Naive B cell (primary cell): ENCODE results near the gene CBS. TPM values are rescaled to one million over a fixed set of nuclear protein-coding genes. Genes with fewer than 3 reads are reported as not detected.
A peak's percentile ranks its signal among the peaks of the same experiment; 100 is the strongest.
"Not testable (repeated sequence)": the region's sequence is repeated elsewhere in the genome, so short reads cannot be mapped to it uniquely, and the experiment has no call there.

Source experiments
- ATAC-seq, 2 donors: fragments of 150-1000 bp; cut with Tn5 transposase; 2 replicates each; pipeline ENCODE4 v1.10.0; 2021; ENCODE audit warnings: low read depth in 2 of 2, mild to moderate bottlenecking in 2 of 2, moderate library complexity in 2 of 2
- DNase-seq: peaks from one replicate; pipeline ENCODE4 v3.0.0; 2022
- H3K27ac Mint-ChIP-seq, 6 donors: one replicate each; pipeline ENCODE4 v1.8.0; 2020 to 2022; ENCODE audit warnings: mild to moderate bottlenecking in 6 of 6, mixed read lengths in 6 of 6, moderate library complexity in 5 of 6, inconsistent platforms in 2 of 6
- H3K27me3 Mint-ChIP-seq, 3 donors: one replicate each; pipeline ENCODE4 v1.8.0; 2021 to 2022; ENCODE audit warnings: mixed read lengths in 3 of 3, mild to moderate bottlenecking in 1 of 3
- H3K36me3 Mint-ChIP-seq, 2 donors: one replicate each; pipeline ENCODE4 v1.8.0; 2020 to 2022; ENCODE audit warnings: mixed read lengths in 2 of 2, inconsistent platforms in 1 of 2, mild to moderate bottlenecking in 1 of 2
- H3K4me1 Mint-ChIP-seq, 3 donors: one replicate each; pipeline ENCODE4 v1.8.0; 2020 to 2022; ENCODE audit warnings: mixed read lengths in 3 of 3, inconsistent platforms in 1 of 3, mild to moderate bottlenecking in 1 of 3, moderate library complexity in 1 of 3
- H3K4me3 Mint-ChIP-seq, 8 donors: one replicate each; pipeline ENCODE4 v1.8.0; 2020 to 2022; ENCODE audit warnings: mild to moderate bottlenecking in 8 of 8, mixed read lengths in 8 of 8, moderate library complexity in 8 of 8, inconsistent platforms in 2 of 8
- H3K9me3 Mint-ChIP-seq, 7 donors: one replicate each; pipeline ENCODE4 v1.8.0; 2020 to 2022; ENCODE audit warnings: mixed read lengths in 7 of 7, mild to moderate bottlenecking in 5 of 7, inconsistent platforms in 2 of 7, moderate library complexity in 1 of 7
- polyA plus RNA-seq, 6 donors: library from polyadenylated mRNA; unstranded; fragments of 300-500 nt; fragmentation: Illumina TruSeq; gene quantifications; one replicate each; pipeline ENCODE4 v1.2.3, GENCODE V29; 2021; ENCODE audit warnings: low read depth in 6 of 6

CBS gene
- polyA plus RNA-seq, 6 donors from 2014 or later: 0.17 TPM; not detected in 5

GRCh38 chr21:43006874-43007208 lies 68.8 kb downstream of the CBS start:
- DNase-seq (no peak), ATAC-seq (no peak)
- peaks cover 13 to 20% of the 10 kb centered on the region in 2 donors for H3K36me3 Mint-ChIP-seq
- no peak overlapping the region for H3K27ac Mint-ChIP-seq
- no peaks in the 10 kb centered on the region for H3K27me3 Mint-ChIP-seq
- no peaks in the 10 kb centered on the region for H3K4me1 Mint-ChIP-seq
- H3K9me3 Mint-ChIP-seq: no peaks in the 10 kb centered on the region
- H3K4me3 Mint-ChIP-seq: no peak overlapping the region

DNA sequence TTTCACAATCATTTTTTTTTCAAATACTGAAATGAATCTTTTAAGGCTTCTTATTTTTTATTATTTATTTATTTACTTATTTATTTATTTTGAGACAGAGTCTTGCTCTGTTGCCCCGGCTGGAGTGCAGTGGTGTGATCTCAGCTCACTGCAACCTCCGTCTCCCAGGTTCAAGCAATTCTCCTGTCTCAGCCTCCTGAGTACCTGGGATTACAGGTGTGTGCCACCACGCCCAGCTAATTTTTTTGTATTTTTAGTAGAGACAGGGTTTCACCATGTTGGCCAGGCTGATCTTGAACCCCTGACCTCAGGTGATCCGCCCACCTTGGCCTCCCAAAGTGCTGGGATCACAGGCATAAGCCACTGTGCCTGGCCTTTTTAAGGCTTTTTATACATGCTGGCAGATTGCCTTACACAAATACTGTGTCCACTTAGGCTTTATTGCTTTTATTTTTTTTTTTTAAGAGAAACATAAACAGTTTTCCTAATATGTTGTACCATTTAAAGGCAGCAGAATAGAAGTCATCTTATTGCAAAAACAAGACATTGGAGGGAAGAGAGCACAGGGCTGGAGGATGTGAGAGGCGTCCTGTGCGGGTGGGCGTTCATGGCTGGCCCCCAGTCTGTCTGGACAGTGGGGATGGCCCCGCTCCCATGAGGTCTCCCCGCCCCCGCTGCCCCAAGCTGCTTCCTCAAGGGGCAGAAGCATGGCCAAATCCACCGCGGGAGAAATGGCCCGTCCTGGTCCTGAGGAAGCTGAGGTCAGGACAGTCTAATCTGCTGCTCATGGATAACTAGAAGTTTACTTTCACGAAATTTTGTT lies 69.4 kb downstream of the CBS start:
- not testable (repeated sequence) for DNase-seq, H3K27ac Mint-ChIP-seq, H3K4me3 Mint-ChIP-seq, H3K27me3 Mint-ChIP-seq, ATAC-seq, H3K4me1 Mint-ChIP-seq, H3K9me3 Mint-ChIP-seq
- peaks cover 13 to 20% of the 10 kb centered on the region in 2 donors for H3K36me3 Mint-ChIP-seq

DNA sequence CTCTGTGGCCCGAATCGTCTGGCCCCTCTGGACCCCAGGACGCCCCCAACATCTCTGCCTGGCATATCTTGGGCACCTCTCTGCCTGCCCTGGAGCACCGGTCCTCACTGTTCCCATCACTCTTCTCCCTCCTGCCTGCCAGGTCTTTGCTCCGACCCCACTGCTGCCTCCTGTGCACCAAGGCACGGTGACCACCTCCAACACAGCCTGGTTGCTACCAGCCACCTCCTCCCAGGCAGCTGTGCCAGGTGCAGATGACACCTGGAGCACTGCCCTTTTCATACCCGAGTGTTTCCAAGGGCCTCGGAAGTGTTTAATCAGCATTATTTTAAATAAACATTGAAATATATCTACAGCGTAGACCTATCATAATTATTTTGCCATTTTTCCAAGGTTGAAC lies 70.0 kb downstream of the CBS start:
- Mint-ChIP-seq H3K27me3 (no peaks in the 10 kb centered on the region), H3K4me1 (peaks cover 0 to 2% (median 0%) of the 10 kb centered on the region in 3 donors), H3K36me3 (peaks cover 13 to 20% of the 10 kb centered on the region in 2 donors), H3K27ac (no peak overlapping the region), H3K9me3 (peaks cover 0 to 4% (median 2%) of the 10 kb centered on the region in 7 donors), H3K4me3 (no peak overlapping the region)
- DNase-seq: no peak
- no peak for ATAC-seq

DNA sequence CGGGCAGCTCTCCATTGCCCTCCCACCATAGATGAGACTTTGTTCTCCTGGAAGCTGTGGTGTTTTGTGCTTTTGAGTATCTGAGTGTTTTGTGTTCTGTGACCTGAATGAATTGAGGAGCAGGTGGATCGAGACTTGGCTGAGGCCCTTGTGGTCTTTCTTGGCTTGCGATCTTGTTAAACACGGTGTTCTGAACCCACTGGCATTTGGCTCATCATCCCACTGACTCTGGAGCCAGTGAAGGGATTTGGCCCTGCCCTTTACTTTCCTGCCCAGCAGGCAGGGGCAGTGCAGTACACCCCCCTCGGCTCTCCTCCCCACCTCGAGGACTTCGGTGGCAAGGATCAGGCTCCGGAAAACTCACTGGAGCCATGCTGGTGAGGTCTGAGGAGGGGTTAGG lies 70.7 kb downstream of the CBS start:
- H3K9me3 Mint-ChIP-seq: peaks cover 3 to 10% (median 6%) of the 10 kb centered on the region in 7 donors
- H3K4me1 Mint-ChIP-seq: peaks cover 0 to 4% (median 2%) of the 10 kb centered on the region in 3 donors
- peak overlapping the region in 1 of 6 donors; percentile 28 for H3K27ac Mint-ChIP-seq
- DNase-seq (no peak), ATAC-seq (no peak)
- H3K27me3 Mint-ChIP-seq: no peaks in the 10 kb centered on the region
- H3K36me3 Mint-ChIP-seq: peaks cover 20 to 23% of the 10 kb centered on the region in 2 donors
- no peak overlapping the region for H3K4me3 Mint-ChIP-seq

Other genes with a start within 250 kb of the CBS start
- 10 to 100 TPM in 4 of 6 donors, 1 to 10 TPM in 2; 8.7 to 18.4 (median 10.5) TPM for gene WDR4, start 196.3 kb downstream of the CBS start, polyA plus RNA-seq
- 10 to 100 TPM in 4 of 6 donors, 1 to 10 TPM in 2; 4.3 to 22.0 (median 12.4) TPM for gene NDUFV3, start 182.5 kb downstream of the CBS start, polyA plus RNA-seq
- gene ERVH48-1, start 150.2 kb downstream of the CBS start, polyA plus RNA-seq: not detected
- 10 to 100 TPM; 10.8 to 29.5 (median 20.9) TPM for gene PKNOX1, start 101.3 kb downstream of the CBS start, polyA plus RNA-seq
- 10 to 100 TPM; 49.8 to 87.0 (median 75.0) TPM for gene U2AF1, start 31.7 kb upstream of the CBS start, polyA plus RNA-seq
- not detected for gene CRYAA, start 93.2 kb upstream of the CBS start, polyA plus RNA-seq